ENCODE data around the gene TUBB4B.

Gene TUBB4B

DNA sequence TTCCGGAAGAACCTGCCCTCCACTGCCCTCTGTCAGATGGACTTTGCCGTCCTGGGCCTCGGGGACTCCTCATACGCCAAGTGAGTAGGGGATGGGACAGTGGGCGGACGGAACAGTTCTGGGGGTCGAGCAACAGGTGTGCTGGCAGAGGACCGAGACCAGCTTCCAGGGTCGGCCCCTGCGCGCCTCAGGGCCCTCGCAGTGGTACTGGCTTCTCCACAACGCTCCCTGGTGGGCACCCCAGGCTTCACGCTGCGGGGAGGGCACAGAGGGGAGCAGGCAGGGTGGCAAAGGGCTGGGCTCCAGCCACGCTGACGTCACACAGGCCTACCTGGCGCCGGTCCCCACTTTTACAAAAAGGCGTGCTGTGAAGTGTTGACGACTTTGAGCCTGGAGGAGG lies 28.6 kb upstream of the TUBB4B start:
- no peak for DNase-seq (ENCODE audit: low read depth in 1 of 2, low spot score in 1 of 2)

DNA sequence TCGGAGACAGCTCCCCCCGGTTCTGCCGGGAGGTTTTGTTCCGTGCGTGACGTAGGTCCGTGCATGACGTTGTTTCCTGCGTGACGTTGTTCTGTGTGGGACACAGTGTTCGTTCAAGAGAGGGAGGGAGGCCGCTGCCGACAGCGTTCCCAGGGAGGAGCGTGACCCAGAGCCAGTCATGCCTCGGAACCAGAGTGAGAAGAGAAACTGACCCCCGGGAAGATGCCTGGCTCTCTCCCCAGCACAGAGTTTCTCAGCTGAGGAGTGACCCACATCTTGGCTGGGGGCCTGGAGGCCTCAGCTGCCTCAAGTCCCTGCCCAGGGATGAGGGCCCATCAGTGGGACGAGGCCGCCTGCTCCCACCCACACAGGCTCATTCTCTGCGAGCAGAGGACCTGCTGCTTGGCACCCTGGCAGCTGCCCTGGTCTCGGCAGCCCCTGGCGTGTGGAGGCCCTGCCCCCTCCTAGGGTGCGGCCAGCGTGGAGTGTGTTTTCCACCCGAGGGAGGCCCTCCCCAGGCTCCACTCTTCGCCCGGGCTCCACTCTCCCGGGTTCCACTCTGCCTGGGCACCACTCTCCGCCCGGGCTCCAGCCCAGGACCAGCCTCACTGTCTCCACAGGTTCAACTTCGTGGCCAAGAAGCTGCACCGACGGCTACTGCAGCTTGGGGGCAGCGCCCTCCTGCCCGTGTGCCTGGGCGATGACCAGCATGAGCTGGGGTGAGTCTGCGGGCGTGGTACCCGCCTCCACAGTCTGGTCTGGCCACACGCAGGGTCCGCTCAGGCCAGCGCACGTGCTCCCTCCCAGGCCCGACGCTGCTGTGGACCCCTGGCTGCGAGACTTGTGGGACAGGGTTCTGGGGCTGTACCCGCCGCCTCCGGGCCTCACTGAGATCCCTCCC lies 27.7 kb upstream of the TUBB4B start:
- no peak for DNase-seq (ENCODE audit: low read depth in 1 of 2, low spot score in 1 of 2)

DNA sequence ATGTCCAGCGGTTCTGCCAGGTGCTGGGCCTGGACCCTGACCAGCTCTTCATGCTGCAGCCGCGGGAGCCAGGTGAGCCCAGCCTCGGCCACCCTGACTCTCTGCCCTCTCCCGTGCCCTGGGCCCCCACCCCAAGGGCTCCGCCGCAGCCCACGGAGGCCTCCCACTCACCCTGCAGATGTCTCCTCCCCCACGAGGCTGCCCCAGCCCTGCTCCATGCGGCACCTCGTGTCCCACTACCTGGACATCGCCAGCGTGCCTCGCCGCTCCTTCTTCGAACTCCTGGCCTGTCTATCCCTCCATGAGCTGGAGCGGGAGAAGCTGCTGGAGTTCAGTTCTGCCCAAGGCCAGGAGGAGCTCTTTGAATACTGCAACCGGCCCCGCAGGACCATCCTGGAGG lies 26.5 kb upstream of the TUBB4B start:
- no peak for DNase-seq (ENCODE audit: low read depth in 1 of 2, low spot score in 1 of 2)

DNA sequence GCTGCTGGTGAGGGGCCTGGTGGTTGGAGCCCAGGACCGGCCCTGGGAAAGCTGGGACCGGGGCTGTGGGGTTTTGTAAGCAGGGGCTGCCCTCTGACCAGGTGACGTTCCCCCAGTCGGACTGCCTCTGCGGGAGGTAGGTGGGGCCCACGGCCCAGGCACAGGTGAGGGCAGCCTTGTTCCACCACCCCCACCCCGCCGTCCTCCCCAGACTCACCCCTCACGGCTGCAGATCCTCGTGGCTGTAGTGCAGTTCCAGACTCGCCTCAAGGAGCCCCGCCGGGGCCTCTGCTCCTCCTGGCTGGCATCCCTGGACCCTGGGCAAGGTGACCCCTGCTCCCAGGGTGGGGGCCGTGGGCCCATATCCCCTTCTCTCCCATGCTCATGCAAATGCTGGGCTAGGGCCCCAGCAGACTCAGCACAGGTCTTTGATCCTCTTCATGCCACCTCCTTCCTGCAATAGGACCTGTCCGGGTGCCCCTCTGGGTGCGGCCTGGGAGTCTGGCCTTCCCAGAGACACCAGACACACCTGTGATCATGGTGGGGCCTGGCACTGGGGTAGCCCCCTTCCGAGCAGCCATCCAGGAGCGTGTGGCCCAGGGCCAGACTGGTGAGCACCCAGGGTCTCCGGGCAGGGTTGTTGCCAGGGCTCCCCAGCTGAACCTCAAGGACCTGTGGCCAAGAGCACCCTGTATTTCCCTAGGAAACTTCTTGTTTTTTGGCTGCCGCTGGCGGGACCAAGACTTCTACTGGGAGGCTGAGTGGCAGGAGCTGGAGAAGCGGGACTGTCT lies 25.7 kb upstream of the TUBB4B start:
- DNase-seq (ENCODE audit: low read depth in 1 of 2, low spot score in 1 of 2), result no peak

DNA sequence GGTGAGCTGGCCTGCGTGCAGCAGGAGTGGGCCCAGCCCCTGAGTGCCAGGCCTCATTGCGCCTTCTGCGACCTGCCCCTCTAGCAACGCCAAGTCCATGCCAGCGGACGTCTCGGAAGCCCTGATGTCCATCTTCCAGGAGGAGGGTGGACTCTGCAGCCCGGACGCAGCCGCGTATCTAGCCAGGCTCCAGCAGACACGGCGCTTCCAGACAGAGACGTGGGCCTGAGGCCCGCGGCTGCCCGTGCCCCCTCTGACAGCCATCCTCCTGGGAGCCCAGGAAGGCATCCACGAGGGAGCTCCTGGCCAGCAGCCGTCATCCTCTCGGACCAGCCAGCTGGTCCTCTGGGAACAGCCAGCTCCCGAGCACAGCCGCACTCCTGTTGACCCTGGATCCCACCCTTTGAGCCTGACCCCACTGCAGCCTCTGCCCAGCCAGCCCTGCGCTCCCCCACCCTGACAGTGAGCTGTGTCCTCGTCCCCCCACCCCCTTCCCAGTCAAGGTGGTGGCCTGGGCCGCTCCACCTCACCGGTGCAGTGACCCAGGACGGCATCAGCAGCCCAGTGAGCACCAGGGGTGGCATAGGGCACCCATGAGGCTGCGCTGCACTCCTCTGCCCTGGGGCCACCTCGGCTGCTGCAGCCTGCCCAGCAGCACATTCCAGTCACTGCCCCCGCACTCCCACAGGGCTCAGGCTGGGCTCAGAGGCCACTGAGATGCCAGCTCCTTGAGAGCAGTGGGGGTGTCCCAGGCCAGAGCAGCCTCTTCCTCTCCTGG lies 24.7 kb upstream of the TUBB4B start:
- no peak for DNase-seq (ENCODE audit: low read depth in 1 of 2, low spot score in 1 of 2)

DNA sequence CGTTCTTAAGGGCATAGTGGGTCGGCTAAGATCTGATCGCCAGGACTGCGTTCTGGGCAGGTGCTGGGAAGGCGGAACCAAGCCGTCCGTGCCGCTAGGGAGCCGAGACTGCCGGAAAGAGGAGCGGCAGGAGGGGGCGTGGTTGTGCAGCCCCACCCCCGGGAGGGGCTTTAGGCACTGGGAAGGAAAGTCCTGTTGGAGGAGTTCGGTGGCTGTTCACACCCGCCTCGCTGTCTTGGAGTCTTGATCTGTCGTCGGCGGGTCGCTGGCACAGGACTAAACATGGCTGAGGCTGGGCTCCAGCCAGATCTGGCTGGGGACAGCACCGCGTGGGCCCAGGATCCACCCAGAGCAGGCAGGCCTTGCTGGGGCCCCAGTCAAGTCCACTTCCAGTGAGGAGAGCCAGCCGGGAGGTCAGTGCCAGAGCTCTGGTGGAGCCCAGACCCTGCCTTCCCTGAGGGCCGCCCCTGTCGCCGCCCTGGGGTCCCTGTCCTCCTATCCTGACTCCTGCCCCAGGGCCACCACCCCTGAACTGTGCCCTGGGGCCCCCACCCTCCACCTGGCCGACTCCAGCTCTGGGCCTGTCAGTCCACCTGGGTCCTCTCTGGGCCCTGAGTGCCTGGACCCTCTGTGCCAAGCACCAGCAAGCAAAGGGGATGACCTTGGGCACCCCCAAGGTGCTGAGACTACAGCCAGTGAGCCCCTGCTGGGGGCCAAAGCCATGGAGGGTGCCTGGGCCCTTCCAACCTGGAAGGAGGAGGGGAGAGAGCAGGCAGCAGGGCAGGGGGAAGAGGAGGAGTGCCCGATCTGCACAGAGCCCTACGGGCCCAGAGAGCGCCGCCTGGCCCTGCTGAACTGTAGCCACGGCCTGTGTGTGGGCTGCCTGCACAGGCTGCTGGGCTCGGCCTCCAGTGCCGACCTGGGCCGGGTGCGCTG lies 23.5 kb upstream of the TUBB4B start:
- DNase-seq (ENCODE audit: low read depth in 1 of 2, low spot score in 1 of 2), result no peak

DNA sequence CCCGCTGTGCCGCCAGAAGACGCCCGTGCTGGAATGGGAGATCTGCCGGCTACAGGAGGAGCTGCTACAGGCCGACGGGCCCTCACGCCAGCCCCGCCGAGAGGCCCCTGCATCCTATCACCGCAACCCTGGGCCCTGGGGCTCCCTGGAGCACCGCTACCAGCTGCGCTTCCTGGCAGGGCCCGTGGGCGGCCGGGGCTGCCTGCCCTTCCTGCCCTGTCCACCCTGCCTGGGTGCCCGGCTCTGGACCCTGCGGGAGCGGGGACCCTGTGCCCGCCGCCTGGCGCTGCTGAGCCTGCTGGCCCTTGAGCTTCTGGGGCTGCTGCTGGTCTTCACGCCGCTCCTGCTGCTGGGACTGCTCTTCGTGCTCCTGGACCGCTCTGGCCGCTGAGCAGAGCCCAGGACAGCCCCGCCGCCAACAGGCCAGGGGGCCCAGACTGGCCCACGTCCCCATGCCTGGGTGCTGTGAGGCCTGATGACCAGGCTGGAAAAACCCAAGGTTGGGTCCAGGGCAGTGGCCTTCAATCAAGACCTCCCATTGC lies 22.8 kb upstream of the TUBB4B start:
- no peak for DNase-seq (ENCODE audit: low read depth in 1 of 2, low spot score in 1 of 2)

DNA sequence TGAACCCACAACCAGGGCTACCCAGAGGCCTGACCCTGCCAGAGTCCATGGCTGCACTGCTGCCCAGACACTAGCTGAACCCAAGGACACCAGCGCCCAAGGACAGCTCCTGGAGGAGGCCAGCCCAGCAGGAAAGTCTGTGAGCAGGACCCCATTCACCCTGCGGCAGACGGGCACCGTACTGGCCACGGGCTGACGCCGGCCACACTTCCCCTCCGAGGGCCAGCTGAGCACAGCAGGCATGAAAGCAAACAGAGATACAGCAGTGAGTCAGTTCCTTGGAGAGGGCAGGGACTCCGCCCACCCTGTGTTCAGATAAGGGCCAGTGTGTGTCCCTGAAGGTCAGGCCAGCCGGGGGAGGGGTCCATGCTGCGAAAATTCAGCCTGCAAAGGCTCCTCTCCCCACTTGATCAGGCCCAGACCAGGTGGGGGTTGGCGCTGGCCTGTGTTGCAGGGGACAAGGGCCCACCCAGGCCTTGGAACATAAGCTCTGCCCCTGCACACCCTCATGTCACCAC lies 22.3 kb upstream of the TUBB4B start:
- DNase-seq (ENCODE audit: low read depth in 1 of 2, low spot score in 1 of 2), result no peak

DNA sequence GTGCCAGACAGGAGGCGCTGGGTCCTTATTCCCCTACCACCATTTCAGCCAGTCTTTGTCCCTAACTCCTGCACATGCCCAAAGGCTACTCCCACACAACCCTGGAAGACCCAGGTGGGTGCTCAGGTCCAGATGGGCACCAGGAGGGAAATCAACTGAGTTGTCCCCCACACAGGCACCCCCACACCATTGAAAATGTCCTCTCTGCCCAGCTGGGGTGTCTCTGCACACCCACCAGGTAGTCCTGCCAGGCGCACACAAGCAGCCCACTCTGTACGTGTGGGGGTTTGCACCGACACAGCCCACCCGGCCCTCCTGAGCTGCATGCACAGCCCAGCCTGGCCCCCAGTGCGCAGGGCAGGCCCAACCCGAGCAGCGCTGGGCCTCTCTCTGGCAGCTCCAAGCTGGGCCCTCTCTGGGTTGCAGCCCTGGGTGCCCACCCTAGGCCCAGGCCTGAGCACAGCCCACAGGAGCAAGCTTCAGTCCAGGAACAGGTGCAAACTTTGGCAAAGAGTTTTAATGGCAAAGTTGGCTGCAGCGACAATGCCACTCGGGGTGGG lies 21.2 kb upstream of the TUBB4B start:
- DNase-seq (ENCODE audit: low read depth in 1 of 2, low spot score in 1 of 2), result no peak

DNA sequence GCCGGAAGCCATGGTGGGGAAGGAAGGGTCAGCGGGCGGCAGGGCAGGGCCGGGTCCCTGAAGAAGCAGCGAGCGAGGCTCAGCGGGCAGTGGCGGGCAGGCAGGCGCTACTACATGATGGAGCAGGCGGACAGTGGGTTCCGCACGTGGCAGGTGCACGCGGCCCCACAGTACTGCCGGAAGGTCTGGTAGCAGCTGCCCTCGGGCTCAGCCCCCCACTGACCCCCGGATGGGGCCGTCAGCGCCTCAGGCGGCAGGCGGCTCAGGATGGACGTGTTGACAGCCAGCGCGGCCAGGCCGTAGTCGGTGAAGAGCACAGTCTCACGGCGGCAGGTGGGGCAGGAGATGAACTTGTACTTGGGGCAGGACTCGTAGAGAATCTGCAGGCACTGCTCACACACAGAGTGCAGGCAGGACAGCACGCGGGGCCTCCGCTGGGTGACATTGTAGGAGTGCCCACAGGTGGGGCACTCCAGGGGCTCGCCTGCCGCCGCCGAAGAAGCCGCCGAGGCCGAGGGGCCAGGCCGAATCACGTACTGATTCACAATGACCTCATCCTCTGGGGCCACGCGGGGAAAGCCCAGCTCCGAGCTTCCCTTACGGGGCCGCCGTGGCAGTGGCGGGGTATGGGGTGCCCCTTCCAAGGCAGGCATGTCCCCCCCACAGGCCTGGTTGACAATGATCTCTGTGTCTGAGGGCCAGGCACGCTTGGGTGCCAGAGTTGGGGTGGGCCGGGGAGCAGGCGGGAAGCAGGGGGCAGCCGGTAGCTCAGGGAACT lies 20.6 kb upstream of the TUBB4B start:
- DNase-seq (ENCODE audit: low read depth in 1 of 2, low spot score in 1 of 2), result no peak

DNA sequence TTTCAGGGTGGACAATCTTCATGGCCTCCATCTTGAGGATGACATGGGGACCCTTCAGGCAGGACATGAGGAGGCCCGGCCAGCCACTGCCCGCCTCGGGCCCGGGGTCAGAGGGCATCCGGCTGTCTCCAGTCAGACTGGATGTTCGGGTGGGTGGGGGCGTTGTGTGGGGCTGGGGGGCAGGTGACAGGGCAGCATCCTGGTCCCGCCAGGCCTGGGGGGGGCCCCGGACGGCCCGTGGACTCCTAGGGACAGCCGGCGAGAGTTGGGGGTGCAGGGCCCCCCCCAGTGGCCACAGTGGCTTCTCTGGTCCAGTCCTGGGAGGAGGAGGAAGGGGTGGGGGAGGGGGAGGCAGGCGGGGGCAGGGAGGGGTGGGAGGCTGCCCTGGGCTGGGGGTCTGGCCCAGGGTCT lies 20.0 kb upstream of the TUBB4B start:
- no peak for DNase-seq (ENCODE audit: low read depth in 1 of 2, low spot score in 1 of 2)

DNA sequence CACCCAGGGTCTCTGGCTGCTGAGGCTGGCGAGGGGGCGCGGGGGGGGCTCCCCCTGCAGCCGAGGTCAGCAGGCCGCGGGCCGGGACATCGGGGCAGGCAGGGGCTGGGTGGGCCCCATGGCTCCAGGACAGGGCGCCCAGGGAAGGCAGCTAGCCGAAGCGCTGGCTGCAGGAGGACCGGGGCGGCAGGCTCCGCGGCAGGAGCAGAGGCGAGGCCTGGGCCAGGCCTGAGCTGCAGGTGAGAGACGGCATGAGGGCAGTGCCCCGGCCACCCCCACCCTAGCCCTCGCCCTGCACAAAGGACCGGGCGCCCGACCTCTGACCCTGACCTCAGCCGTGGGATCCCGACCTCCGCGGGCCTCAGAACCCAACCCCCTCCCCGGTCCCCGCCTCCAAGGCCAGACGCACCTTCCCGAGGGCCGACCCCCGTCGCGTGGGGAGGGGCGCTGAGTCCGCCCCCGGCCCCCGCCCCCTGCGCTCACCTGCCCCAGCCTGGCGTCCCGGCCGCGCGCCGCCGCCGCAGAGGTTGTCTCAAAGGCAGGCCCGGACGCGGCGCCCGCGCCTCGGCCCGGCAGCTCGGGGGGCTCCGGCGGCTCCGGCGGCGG lies 19.5 kb upstream of the TUBB4B start:
- no peak for DNase-seq (ENCODE audit: low read depth in 1 of 2, low spot score in 1 of 2)

DNA sequence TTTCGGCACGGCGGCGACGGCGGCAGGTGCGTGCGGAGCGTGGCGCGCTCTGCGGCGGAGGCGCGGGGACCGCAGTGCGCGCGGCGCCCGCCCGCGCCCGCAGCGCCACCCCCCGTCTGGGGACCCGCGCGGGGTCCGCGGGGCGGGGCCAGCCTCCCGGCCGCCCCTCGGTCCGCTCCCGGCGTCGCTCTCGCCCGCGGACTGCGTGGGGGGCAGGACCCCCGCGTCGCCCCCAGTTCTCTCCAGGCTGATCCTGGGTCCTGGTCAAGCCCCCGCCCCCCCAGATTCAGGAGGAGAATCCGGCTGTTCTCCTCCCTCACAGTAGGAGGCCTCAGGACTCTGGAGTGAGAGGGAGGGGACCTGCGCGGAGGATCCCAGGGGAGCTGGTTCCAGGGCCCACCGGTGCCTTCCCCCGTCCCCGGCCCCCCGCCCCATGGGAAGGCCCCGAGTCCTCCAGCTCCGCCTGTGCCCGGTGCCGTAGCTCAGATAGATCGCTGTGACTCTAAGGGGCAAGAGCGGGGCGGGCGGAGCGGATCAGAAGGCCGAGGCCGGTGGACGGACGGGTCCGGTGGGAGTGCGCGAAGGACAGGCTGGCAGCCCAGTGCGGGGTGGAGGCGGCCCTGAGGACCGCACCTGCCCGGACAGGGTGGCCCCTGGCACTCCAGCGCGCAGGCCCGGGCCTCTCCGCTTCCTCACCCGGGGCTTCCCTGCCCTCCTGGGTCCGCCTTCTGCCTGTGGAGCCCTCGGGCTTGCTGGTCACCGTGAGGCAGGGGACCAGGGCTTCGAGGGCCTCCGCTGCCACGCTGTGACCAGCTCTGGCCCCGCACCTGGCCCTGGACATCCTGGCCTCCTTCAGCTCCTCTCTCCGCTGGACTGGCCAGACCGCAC lies 18.7 kb upstream of the TUBB4B start, which contains the start of gene RNF208:
RNF208 (minus strand) TSS at position 51 of the 888 bp plus-strand sequence. CDS start 1,028 bp downstream, outside the sequence.
- no peak for DNase-seq (ENCODE audit: low read depth in 1 of 2, low spot score in 1 of 2)

DNA sequence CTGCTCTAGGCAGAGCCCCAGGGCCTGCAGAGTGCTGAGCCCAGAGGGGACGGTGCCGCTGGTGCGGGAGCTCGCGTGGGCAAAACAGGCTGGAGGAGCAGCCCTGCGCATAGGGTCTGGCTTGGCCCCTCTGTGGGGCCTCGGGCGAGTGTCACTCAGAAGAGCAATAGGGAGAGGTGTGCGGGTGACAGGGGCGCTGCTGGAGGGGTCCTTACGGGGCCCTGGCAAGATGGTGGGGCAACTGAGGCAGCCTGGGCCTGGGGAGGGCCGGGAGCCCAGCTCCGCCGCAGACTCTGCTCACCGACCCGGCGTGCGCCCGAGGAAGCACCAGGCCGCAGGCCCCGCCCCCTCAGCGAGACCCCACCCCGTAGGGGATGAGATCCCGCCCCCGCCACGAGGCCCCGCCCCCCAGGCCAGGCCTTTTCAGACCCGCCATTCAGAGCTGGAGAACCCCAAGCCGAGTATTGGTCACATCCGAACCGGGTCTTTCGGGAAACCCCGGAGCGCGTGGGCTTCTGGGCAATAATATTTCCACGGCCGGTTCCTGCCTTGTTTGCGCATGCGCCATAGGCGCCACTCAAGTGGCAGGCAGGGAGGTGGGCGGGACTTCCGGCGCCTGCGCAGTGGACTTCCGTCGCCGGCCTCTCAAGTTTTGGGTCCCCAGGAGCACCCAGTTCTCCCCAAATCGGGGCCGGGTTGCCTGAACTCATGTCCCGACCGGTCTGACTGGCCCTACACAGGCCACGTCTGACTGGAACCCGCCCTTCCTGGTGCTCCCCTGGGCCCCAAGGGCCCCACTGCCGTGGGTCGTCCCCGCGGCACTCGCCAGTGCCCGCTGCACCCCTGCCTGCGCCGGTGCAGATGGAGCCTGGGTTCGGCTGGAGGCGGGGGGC lies 17.8 kb upstream of the TUBB4B start:
- DNase-seq (ENCODE audit: low read depth in 1 of 2, low spot score in 1 of 2), result peak; percentile 96 to 98

DNA sequence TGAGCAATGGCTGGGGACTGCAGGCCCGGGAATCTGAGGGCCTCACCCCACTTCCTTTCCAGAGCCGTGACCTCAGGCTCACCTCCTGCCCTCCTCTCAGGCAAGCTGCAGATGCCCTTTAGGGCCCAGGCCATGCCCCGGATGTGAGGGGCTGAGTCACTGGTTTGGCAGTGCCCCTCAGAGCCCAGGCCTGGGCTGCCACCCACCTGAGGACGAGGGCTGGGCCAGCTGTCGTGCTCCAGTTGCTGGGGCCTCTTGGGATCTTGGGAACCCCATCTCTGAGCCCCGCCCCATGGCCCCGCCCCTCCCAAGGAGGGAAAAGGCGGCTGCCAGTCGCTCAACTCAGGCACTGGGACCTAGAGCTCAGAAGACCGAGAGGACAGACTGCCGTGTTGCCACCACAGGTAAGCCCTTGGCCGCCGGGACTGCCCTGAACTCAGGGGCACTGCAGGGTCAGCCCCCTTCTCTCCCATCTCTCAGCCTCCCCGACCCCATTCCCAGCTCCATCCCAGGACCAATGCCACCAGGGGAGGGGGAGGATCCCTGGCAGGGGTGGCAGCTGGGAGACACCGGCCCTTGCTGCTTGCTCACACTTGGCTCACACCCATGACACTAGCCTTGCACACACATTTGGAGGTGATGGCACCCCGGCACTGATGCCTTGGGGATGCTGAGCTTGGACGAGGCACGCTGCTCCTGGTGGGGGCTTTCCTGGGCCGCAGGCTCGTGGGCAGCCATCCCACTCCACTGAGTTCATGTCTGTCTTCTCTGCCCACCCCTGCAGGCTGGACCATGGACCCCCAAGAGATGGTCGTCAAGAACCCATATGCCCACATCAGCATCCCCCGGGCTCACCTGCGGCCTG lies 16.0 kb upstream of the TUBB4B start, which contains the start of gene CYSRT1:
CYSRT1 (plus strand) TSS at position 345 of the 865 bp plus-strand sequence; CDS start at position 793, 448 bp downstream.
- no peak for DNase-seq (ENCODE audit: low read depth in 1 of 2, low spot score in 1 of 2)
